Activated CD4-positive, alpha-beta memory T cell treated with anti-CD3 and anti-CD28 coated beads for 36 hours (primary cell): ENCODE measurements around the gene RAB41. TPM values are rescaled to one million over a fixed set of nuclear protein-coding genes. Genes with fewer than 3 reads are reported as not detected.
"Not testable (repeated sequence)": the region's sequence is repeated elsewhere in the genome, so short reads cannot be mapped to it uniquely, and the experiment has no call there.

ENCODE experiments used
- CTCF ChIA-PET: fragments of 350-600 bp; sonication (Branson Sonifier 250); formaldehyde crosslinking; loops from one replicate; lab custom pipeline; 2021; ENCODE audit warnings: antibody characterized with exemption, inconsistent platforms; lab: Charles Lee
- POLR2A ChIA-PET: fragments of 350-600 bp; sonication (Branson Sonifier 250); formaldehyde crosslinking; loops from one replicate; lab custom pipeline; 2021; ENCODE audit warnings: antibody characterized with exemption; lab: Charles Lee
- DNase-seq: peaks from one replicate; pipeline ENCODE4 v3.0.0-alpha.2; 2020
- H3K27ac Mint-ChIP-seq: one replicate; pipeline ENCODE4 v1.8.0; 2021; ENCODE audit warnings: mixed read lengths
- H3K27me3 Mint-ChIP-seq: one replicate; pipeline ENCODE4 v1.8.0; 2021; ENCODE audit warnings: mixed read lengths
- H3K36me3 Mint-ChIP-seq: one replicate; pipeline ENCODE4 v1.8.0; 2021; ENCODE audit warnings: mixed read lengths
- H3K4me1 Mint-ChIP-seq: one replicate; pipeline ENCODE4 v1.8.0; 2021; ENCODE audit warnings: low read depth, mixed read lengths
- H3K4me3 Mint-ChIP-seq: one replicate; pipeline ENCODE4 v1.8.0; 2021; ENCODE audit warnings: mild to moderate bottlenecking, mixed read lengths
- H3K9me3 Mint-ChIP-seq: one replicate; pipeline ENCODE4 v1.8.0; 2021; ENCODE audit warnings: mixed read lengths
- intact Hi-C: fragments of 100-400 bp; cut with micrococcal nuclease; formaldehyde crosslinking; loops from one replicate; pipeline ENCODE4 v1.15.1; 2023
- total RNA-seq, 2 experiments: library from RNA; stranded (reverse); gene quantifications; one replicate each; pipeline ENCODE4 v1.2.3, GENCODE V29; 2021

The RAB41 gene
- total RNA-seq, 2 experiments from 2014 or later = not detected

DNA sequence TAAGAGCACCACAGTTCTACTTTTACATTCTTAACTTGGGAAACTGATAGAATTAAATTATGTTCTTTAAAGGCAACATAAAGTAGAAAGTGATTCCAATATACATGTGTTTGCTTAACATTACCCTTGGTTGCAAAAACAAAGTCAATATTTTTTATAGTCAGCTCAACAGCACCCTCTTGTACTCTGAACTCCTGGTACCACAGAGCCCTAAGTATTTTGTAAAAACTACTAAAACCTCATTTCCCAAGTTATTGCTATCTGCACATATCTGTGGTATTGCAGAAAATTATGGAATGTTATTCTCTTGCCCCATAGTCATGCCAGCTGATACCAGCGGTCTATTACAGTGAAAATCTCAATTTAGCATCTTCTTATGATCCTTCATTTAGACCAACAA is 10.8 kb downstream of the RAB41 start:
- Mint-ChIP-seq H3K36me3 (peaks cover 5% of the 10 kb centered on the region), H3K4me3 (no peak overlapping the region), H3K9me3 (no peaks in the 10 kb centered on the region), H3K27ac (no peak overlapping the region), H3K4me1 (peaks cover 10% of the 10 kb centered on the region), H3K27me3 (no peaks in the 10 kb centered on the region)
- intact Hi-C loops = loop anchor here (10.0 kb wide), 1 partner anchor 158 kb away; the partner anchor contains the start of gene IGBP1
- POLR2A ChIA-PET = no interaction called here
- CTCF ChIA-PET = no interaction called here
- no peak for DNase-seq

DNA sequence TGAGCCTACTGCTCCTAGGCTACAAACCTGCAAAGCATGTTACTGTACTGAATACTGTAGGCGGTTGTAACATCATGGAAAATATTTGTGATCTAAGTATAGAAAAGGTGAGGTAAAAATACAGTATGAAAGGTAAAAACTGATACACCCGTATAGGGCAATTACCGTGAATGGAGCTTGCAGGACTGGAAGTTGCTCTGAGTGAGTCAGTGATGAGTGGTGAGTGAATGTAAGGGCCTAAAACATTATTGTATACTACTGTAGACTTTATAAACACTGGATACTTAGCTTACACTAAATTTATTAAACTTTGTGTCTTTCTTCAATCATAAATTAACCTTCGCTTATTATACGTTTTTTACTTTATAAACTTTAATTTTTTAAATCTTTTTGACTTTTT is 11.6 kb downstream of the RAB41 start:
- H3K9me3 Mint-ChIP-seq = no peaks in the 10 kb centered on the region
- peaks cover 5% of the 10 kb centered on the region for H3K36me3 Mint-ChIP-seq
- H3K27me3 Mint-ChIP-seq = no peaks in the 10 kb centered on the region
- DNase-seq = no peak
- ChIA-PET CTCF (no interaction called here), POLR2A (no interaction called here)
- H3K4me3 Mint-ChIP-seq = no peak overlapping the region
- intact Hi-C loops = loop anchor here (10.0 kb wide), 1 partner anchor 159 kb away; the partner anchor contains the start of gene IGBP1
- H3K27ac Mint-ChIP-seq = no peak overlapping the region
- H3K4me1 Mint-ChIP-seq = peaks cover 10% of the 10 kb centered on the region

DNA sequence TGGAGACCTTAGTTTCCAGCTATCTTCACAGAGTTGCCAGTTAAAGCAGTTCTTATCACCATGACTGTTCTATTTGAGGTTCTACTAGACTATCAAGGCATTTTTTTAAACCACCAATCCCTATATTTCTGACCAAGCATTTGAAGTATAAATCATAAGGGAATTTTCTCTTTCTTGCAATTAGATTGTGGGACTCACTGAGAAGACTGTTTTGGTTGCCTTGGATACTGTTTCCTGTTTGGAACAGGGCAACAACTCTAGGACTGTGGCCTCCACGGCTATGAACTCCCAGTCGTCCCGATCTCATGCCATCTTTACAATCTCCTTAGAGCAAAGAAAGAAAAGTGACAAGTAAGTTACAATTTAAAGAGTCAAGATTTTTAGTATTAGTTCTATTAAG is 19.7 kb downstream of the RAB41 start:
- POLR2A ChIA-PET = interaction anchor here (0.8 kb wide), 1 partner anchor 11 kb away, joined by 3 read pairs; no protein-coding TSS in a partner anchor
- intact Hi-C loops = no loop called here
- CTCF ChIA-PET = no interaction called here
- no peak overlapping the region for H3K4me3 Mint-ChIP-seq
- H3K4me1 Mint-ChIP-seq = peaks cover 5% of the 10 kb centered on the region
- DNase-seq = no peak
- H3K27me3 Mint-ChIP-seq = no peaks in the 10 kb centered on the region
- H3K27ac Mint-ChIP-seq = no peak overlapping the region
- no peaks in the 10 kb centered on the region for H3K9me3 Mint-ChIP-seq
- peaks cover 31% of the 10 kb centered on the region for H3K36me3 Mint-ChIP-seq

DNA sequence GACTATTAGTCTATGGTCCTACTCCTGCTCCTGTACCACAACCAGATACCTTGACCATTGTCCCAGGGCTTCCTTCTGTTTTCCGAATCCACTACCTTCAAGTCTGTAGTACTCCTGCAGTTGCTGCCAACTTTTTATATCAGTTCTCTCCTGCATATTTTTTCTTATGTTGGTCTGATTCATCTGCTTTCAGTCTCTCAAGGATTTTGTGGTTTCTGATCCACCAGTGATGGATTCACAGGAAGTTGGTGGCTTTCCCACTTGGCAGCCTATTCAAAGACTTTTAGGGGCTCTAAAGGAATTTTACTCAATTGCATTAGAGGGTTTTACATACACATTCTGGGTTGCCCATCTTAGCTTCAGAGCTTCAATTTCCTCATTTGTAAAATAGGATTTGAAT is 31.5 kb downstream of the RAB41 start:
- peaks cover 5% of the 10 kb centered on the region for H3K36me3 Mint-ChIP-seq
- no peak for DNase-seq
- CTCF ChIA-PET = interaction anchor here (0.7 kb wide), 1 partner anchor 47 kb away, joined by 3 read pairs; no protein-coding TSS in a partner anchor
- no peak overlapping the region for H3K27ac Mint-ChIP-seq
- intact Hi-C loops = no loop called here
- POLR2A ChIA-PET = no interaction called here
- H3K9me3 Mint-ChIP-seq = no peaks in the 10 kb centered on the region
- H3K27me3 Mint-ChIP-seq = no peaks in the 10 kb centered on the region
- no peak overlapping the region for H3K4me3 Mint-ChIP-seq
- H3K4me1 Mint-ChIP-seq = no peaks in the 10 kb centered on the region

DNA sequence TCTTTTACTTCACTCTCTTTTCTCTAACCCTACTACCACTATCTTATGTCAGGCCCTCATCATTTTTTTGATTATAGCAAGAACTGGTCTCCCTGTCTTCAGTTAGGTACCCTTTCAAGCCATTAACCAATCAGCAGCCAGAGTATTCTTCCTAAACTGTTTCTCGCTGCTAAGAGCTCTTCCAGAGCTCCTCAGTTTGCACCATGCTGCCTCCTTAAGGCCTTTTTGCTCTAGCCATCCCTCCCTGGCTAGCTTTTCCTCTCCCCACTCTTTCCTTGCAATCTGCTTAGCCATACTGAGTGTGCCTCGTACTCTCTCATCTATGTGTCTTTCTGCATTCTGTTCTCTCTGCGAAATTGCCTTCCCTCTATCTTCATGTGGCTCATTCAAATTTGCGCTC is 40.8 kb downstream of the RAB41 start:
- ChIA-PET CTCF (no interaction called here), POLR2A (no interaction called here)
- H3K4me1 Mint-ChIP-seq = no peaks in the 10 kb centered on the region
- no peaks in the 10 kb centered on the region for H3K27me3 Mint-ChIP-seq
- H3K36me3 Mint-ChIP-seq = no peaks in the 10 kb centered on the region
- no peaks in the 10 kb centered on the region for H3K9me3 Mint-ChIP-seq
- no peak overlapping the region for H3K4me3 Mint-ChIP-seq
- DNase-seq = no peak
- intact Hi-C loops = no loop called here
- H3K27ac Mint-ChIP-seq = no peak overlapping the region

DNA sequence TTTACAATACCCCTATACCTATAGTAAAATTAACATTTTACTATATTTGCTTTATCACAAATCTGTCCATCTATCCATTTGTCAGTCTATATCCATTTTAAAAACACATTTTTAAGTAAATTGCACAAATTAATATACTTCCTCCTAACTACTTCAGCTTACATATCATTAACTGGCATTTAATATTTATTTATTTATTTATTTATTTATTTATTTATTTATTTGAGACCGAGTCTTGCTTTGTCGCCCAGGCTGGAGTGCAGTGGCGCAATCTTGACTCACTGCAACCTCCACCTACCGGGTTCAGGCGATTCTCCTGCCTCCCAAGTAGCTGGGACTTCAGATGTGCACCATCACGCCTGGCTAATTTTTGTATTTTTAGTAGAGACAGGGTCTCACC is 41.7 kb downstream of the RAB41 start:
- POLR2A ChIA-PET, H3K9me3 Mint-ChIP-seq, H3K4me3 Mint-ChIP-seq, CTCF ChIA-PET, H3K4me1 Mint-ChIP-seq, intact Hi-C loops, H3K27ac Mint-ChIP-seq, DNase-seq, H3K27me3 Mint-ChIP-seq, H3K36me3 Mint-ChIP-seq: not testable (repeated sequence)

DNA sequence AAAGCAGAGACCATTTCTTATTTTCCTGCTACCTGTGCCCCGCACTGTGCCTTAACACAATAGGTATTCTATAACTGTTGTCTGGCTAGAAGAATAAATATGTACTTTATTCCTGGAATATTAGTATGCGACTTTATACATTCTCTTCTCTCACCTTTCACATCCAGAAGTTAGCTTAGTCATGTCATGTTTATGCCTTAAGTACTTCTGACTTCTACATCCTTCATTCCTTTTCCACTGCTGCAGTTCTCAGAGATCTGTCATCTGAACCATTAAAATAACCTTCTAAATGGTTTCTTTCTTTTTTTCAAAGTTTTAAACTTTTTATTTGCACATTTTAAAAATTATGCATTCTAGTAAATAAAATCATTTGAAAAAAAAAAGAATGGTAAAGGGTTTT is 42.4 kb downstream of the RAB41 start:
- Mint-ChIP-seq H3K4me1 (no peaks in the 10 kb centered on the region), H3K9me3 (no peaks in the 10 kb centered on the region), H3K36me3 (no peaks in the 10 kb centered on the region), H3K27ac (no peak overlapping the region), H3K4me3 (no peak overlapping the region), H3K27me3 (no peaks in the 10 kb centered on the region)
- intact Hi-C loops = no loop called here
- ChIA-PET CTCF (no interaction called here), POLR2A (no interaction called here)
- DNase-seq = no peak

DNA sequence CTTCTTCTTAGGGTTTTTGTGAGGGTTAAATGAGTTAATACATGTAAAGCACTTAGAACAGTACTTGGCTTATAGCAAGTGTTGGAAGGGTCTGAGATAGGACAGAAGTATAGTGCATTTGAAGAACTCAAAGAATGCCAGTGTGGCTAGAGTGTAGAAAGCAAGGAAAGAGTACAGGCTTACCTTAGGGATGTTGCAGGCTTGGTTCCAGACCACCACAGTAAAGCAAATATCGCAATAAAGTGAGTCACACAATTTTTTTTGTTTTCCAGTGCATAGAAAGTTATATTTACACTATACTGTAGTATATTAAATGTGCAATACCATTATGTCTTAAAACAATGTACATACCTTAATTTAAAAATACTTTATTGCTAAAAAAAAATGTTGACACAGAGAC is 49.2 kb downstream of the RAB41 start:
- Mint-ChIP-seq H3K27me3 (no peaks in the 10 kb centered on the region), H3K27ac (no peak overlapping the region), H3K36me3 (no peaks in the 10 kb centered on the region), H3K4me1 (no peaks in the 10 kb centered on the region), H3K4me3 (no peak overlapping the region), H3K9me3 (no peaks in the 10 kb centered on the region)
- ChIA-PET POLR2A (no interaction called here), CTCF (no interaction called here)
- no peak for DNase-seq
- intact Hi-C loops = no loop called here

DNA sequence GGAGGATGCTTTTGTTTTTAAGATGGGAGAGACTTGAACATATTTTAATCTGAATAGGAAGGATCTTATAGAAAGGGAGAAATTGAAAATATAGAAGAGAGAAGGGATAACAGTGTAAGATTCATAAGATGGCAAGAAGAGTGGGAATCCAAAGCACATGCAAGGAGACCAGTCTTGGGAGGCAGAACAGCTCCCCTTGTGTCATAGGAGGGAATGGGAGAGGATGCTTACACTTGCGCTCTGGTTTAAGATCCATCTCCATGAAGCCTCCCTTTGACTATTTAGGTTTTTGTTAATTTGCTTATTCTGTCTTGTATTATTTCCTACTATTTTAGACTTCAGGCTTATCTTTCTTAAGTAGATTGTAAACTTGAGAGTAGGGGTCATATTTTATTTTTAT is 50.6 kb downstream of the RAB41 start:
- Mint-ChIP-seq H3K4me3 (no peak overlapping the region), H3K27me3 (no peaks in the 10 kb centered on the region), H3K9me3 (no peaks in the 10 kb centered on the region), H3K4me1 (peaks cover 7% of the 10 kb centered on the region), H3K27ac (no peak overlapping the region), H3K36me3 (peaks cover 2% of the 10 kb centered on the region)
- POLR2A ChIA-PET = no interaction called here
- CTCF ChIA-PET = no interaction called here
- intact Hi-C loops = no loop called here
- no peak for DNase-seq

Other genes starting within 250 kb of the RAB41 start
- not detected for gene AWAT2, start 232.2 kb upstream of the RAB41 start, total RNA-seq
- gene OTUD6A, start 219.7 kb upstream of the RAB41 start, total RNA-seq = not detected
- gene IGBP1, start 148.7 kb upstream of the RAB41 start, total RNA-seq = 10 to 100 TPM; 50.8 to 51.5 TPM
- gene DGAT2L6, start 104.7 kb upstream of the RAB41 start, total RNA-seq = not detected
- gene AWAT1, start 47.5 kb upstream of the RAB41 start, total RNA-seq = not detected
- gene P2RY4, start 22.0 kb upstream of the RAB41 start, total RNA-seq = under 1 TPM in 1 of 2 experiments, not detected in 1; 0.17 TPM
- gene ARR3, start 13.8 kb upstream of the RAB41 start, total RNA-seq = not detected
- gene PDZD11, start 7.8 kb downstream of the RAB41 start, total RNA-seq = 10 to 100 TPM; 25.9 to 28.1 TPM
- 10 to 100 TPM; 26.4 to 28.3 TPM for gene KIF4A, start 7.9 kb downstream of the RAB41 start, total RNA-seq
- not detected for gene GDPD2, start 141.1 kb downstream of the RAB41 start, total RNA-seq
- 10 to 100 TPM; 25.4 to 25.5 TPM for gene DLG3, start 162.7 kb downstream of the RAB41 start, total RNA-seq